ENCODE data around the gene COL5A3.
A peak's percentile ranks its signal among the peaks of the same experiment; 100 is the strongest.

The COL5A3 gene

DNA sequence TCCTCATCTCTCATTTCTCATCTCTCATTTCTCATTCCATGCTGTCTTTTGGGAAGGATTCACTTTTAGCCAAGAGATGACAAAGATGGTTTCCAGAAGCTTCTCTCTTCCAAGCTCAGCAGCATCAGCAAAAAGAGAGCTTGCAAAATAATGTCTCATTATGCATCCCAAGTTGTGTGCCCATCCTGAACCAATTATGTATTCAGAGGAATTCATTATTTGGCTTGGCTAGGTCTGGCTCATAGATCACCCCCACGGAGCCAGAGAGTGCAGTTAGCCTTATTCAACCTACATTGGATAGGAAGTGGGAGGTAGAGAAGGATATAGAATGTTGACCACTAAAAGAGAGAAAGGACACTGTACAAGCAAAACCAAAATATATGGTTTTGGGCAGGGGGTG, 68.6 kb downstream of the COL5A3 start:
- DNase-seq, result no peak
- Histone ChIP-seq H3K36me3 (ENCODE audit: control insufficient read depth, insufficient read depth, low read length) (no peaks in the 10 kb centered on the region), H3K27ac (ENCODE audit: insufficient read depth, low read length, poor library complexity, severe bottlenecking) (no peak overlapping the region), H3K9me3 (ENCODE audit: control insufficient read depth, low read length) (no peaks in the 10 kb centered on the region), H3K4me3 (ENCODE audit: insufficient read depth, low read depth, low read length, poor library complexity, severe bottlenecking) (no peak overlapping the region), H3K4me1 (ENCODE audit: control insufficient read depth, insufficient read depth, low read length, poor library complexity, severe bottlenecking) (no peaks in the 10 kb centered on the region), H3K27me3 (replicated peaks; ENCODE audit: control insufficient read depth, insufficient read depth, low read length, poor library complexity, severe bottlenecking) (peaks cover 10% of the 10 kb centered on the region)

DNA sequence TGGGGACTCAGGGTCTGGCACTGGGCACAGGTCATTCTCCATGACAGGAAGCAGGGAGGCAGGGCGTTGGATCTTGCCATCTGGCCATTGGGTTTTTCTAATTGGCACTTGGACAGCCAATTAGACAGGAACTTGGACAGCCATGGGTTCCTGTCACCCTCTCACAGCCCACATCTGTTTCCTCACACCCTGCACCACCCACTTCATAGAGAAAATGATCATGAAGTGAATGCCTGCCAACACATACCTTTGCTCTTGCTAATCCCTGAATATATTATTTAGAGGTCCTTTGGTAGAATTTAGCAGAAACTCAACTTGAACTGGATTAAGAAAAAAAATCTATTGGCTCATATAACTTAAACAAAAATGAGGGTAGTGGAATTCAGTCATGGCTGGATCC, 69.1 kb downstream of the COL5A3 start:
- Histone ChIP-seq H3K4me1 (ENCODE audit: control insufficient read depth, insufficient read depth, low read length, poor library complexity, severe bottlenecking) (no peaks in the 10 kb centered on the region), H3K36me3 (ENCODE audit: control insufficient read depth, insufficient read depth, low read length) (no peaks in the 10 kb centered on the region), H3K4me3 (ENCODE audit: insufficient read depth, low read depth, low read length, poor library complexity, severe bottlenecking) (no peak overlapping the region), H3K27me3 (replicated peaks; ENCODE audit: control insufficient read depth, insufficient read depth, low read length, poor library complexity, severe bottlenecking) (peaks cover 12% of the 10 kb centered on the region), H3K27ac (ENCODE audit: insufficient read depth, low read length, poor library complexity, severe bottlenecking) (no peak overlapping the region), H3K9me3 (ENCODE audit: control insufficient read depth, low read length) (no peaks in the 10 kb centered on the region)
- no peak for DNase-seq

DNA sequence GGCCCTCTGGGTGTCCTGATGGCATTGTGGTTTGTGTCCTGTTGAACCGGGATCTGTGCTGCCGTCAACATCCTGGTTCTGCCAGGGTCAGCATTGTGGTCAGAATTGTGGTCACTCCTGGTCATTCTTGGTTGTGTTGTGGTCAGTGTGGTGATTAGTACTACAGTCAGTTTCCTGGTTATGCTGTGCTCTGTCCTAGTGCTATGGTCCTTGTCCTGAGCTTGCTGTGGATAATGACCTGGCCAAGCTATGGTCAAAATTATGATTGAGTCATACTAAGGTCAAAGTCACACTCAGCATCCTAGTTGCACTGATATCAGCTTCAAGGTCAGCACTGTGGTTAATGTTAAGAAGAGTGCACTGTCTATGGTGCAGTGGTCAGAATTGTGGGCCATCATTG, 69.5 kb downstream of the COL5A3 start:
- H3K4me3 ChIP-seq (ENCODE audit: insufficient read depth, low read depth, low read length, poor library complexity, severe bottlenecking), result no peak overlapping the region
- DNase-seq, result no peak
- no peak overlapping the region for H3K27ac ChIP-seq (ENCODE audit: insufficient read depth, low read length, poor library complexity, severe bottlenecking)
- H3K9me3 ChIP-seq (ENCODE audit: control insufficient read depth, low read length), result no peaks in the 10 kb centered on the region
- H3K4me1 ChIP-seq (ENCODE audit: control insufficient read depth, insufficient read depth, low read length, poor library complexity, severe bottlenecking), result peaks cover 3% of the 10 kb centered on the region
- peaks cover 16% of the 10 kb centered on the region for H3K27me3 ChIP-seq (replicated peaks; ENCODE audit: control insufficient read depth, insufficient read depth, low read length, poor library complexity, severe bottlenecking)
- no peaks in the 10 kb centered on the region for H3K36me3 ChIP-seq (ENCODE audit: control insufficient read depth, insufficient read depth, low read length)

DNA sequence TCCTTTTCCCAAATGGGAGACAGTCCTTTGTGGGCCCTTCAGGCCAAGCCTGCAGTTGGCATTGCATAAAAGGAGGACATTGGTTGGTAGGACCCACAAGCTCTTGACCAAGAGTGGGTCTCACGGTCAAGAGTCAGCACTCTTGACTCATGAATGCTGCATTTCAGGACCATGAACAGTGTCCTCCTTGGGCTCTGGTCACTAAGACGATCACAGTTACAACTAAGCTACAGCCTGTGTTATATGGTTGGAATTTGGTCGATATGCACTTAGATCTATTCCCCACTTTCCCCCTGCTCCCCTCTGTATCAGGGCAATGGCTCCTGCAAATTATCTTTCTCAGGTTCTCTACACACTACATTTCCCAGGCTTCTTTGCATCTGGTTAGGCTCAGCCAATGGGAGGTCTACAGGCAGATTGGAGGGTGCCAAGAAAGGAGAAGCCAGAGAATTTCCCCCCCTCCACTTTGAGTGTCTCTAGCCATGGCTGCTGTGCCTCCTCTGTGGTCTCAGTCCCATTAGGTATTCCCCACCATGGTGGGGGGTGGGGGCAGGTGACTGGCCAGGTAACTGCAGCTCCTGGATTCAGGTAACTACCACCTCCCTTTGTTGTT, 70.9 kb downstream of the COL5A3 start:
- H3K4me3 ChIP-seq (ENCODE audit: insufficient read depth, low read depth, low read length, poor library complexity, severe bottlenecking), result no peak overlapping the region
- DNase-seq, result no peak
- no peak overlapping the region for H3K27ac ChIP-seq (ENCODE audit: insufficient read depth, low read length, poor library complexity, severe bottlenecking)
- peaks cover 28% of the 10 kb centered on the region for H3K27me3 ChIP-seq (replicated peaks; ENCODE audit: control insufficient read depth, insufficient read depth, low read length, poor library complexity, severe bottlenecking)
- H3K36me3 ChIP-seq (ENCODE audit: control insufficient read depth, insufficient read depth, low read length), result no peaks in the 10 kb centered on the region
- H3K4me1 ChIP-seq (ENCODE audit: control insufficient read depth, insufficient read depth, low read length, poor library complexity, severe bottlenecking), result peaks cover 14% of the 10 kb centered on the region
- H3K9me3 ChIP-seq (ENCODE audit: control insufficient read depth, low read length), result no peaks in the 10 kb centered on the region

DNA sequence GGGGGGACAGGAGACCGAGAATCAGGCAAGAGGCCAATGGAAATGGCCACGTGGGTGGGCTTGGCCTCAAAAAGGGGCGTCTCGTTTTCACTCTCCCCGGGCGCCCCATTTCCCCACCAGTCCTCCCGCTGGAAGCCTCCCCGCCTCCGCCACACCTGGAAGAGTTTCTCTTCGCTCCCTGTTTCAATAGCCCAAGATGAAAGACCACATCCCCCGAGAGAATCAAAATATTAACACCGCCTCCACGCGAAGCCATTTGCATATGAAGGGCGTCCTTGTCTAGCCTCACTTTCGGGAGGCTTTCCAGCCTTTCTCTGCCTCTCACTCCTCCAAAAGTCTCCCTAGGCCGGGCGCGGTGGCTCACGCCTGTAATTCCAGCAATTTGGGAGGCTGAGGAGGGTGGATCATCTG, 73.3 kb downstream of the COL5A3 start:
- Histone ChIP-seq H3K36me3 (ENCODE audit: control insufficient read depth, insufficient read depth, low read length) (no peaks in the 10 kb centered on the region), H3K9me3 (ENCODE audit: control insufficient read depth, low read length) (no peaks in the 10 kb centered on the region), H3K4me3 (ENCODE audit: insufficient read depth, low read depth, low read length, poor library complexity, severe bottlenecking) (no peak overlapping the region), H3K27me3 (replicated peaks; ENCODE audit: control insufficient read depth, insufficient read depth, low read length, poor library complexity, severe bottlenecking) (peaks cover 30% of the 10 kb centered on the region), H3K4me1 (ENCODE audit: control insufficient read depth, insufficient read depth, low read length, poor library complexity, severe bottlenecking) (peaks cover 17% of the 10 kb centered on the region), H3K27ac (ENCODE audit: insufficient read depth, low read length, poor library complexity, severe bottlenecking) (no peak overlapping the region)
- DNase-seq, result no peak

DNA sequence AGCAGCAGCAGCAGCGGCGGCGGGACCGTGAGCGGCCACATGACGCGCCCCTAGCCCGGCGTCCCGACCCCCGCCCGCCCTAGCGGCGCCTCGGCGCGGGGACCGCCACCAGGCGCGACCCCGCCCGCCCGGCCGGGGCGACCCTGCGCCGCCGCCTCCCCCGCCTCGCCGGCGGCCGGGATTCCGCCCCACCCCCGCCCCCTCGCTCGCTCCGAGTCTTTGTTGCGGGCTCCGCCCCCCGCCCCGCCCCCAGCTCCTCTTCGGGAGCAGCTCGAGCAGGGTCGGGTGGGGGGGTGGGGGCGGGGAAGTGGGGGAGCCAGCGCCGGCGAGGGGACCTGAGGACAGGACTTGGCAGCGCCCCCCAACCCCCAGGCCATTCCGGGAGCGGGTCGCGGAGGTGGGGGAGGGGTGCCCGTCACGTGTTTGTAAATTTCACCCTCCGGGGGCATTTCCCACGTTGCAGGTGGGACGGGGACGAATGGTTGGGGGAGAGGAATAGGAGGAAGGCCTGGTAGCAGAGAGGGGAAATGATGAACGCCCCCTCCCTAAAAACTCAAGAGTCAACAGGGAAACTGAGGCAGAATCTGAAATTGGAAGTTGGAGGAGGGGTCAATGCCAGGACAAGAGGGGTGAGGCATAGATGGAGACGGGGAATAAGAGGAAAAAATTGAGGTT, 73.8 kb downstream of the COL5A3 start, which contains the start of gene OLFM2:
TSS of gene OLFM2 (minus strand) at position 190 of the 675 bp plus-strand sequence. CDS start at position 41, 149 bp downstream.
- peak in 1 of 3 donors; percentile 11 for DNase-seq
- Histone ChIP-seq H3K9me3 (ENCODE audit: control insufficient read depth, low read length) (no peaks in the 10 kb centered on the region), H3K27ac (ENCODE audit: insufficient read depth, low read length, poor library complexity, severe bottlenecking) (no peak within 1 kb of the TSS), H3K36me3 (ENCODE audit: control insufficient read depth, insufficient read depth, low read length) (no peaks in the 10 kb centered on the region), H3K4me1 (ENCODE audit: control insufficient read depth, insufficient read depth, low read length, poor library complexity, severe bottlenecking) (peaks cover 17% of the 10 kb centered on the region), H3K4me3 (ENCODE audit: insufficient read depth, low read depth, low read length, poor library complexity, severe bottlenecking) (no peak within 1 kb of the TSS), H3K27me3 (replicated peaks; ENCODE audit: control insufficient read depth, insufficient read depth, low read length, poor library complexity, severe bottlenecking) (peaks cover 31% of the 10 kb centered on the region)

DNA sequence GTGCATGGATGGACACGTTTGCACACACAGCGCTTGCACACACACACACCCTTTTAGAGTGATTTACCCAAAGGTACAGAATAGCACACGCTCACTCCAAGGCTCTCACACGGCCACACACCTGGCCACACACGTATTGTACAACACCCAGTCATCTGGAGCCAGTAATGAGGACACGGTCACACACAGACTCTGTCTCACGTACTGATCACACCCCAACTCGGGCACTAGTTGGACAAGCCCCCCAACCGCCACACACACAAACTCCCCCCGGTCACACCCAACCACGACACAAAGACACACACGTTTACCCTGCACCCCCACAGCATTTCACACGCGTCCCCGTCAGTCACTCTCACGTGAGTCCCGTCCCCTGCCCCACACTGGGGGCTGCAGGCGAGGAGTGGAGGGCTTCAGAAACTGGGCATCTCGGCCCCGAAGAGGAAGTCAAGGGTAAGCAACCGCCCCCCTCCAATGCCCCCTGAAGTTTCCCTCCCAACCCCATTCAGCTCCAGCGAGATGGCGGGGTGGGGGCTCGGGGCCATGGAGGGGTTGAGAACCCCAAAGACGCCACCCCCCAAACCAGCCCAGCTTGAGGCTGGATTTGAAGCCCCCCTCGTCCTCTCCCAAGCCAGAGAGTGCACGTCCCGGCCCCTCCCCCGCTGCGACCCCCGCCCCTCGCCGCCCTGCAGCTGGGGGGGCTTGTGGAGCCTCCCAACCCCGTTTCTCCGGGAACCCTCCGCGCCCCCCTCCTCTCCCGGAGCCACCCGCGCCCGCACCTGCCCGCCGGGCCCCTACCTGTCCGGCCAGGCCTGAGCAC, 74.6 kb downstream of the COL5A3 start:
- DNase-seq, result no peak
- Histone ChIP-seq H3K9me3 (ENCODE audit: control insufficient read depth, low read length) (no peaks in the 10 kb centered on the region), H3K27me3 (replicated peaks; ENCODE audit: control insufficient read depth, insufficient read depth, low read length, poor library complexity, severe bottlenecking) (peaks cover 31% of the 10 kb centered on the region), H3K27ac (ENCODE audit: insufficient read depth, low read length, poor library complexity, severe bottlenecking) (no peak overlapping the region), H3K36me3 (ENCODE audit: control insufficient read depth, insufficient read depth, low read length) (no peaks in the 10 kb centered on the region), H3K4me3 (ENCODE audit: insufficient read depth, low read depth, low read length, poor library complexity, severe bottlenecking) (no peak overlapping the region), H3K4me1 (ENCODE audit: control insufficient read depth, insufficient read depth, low read length, poor library complexity, severe bottlenecking) (peaks cover 17% of the 10 kb centered on the region)

DNA sequence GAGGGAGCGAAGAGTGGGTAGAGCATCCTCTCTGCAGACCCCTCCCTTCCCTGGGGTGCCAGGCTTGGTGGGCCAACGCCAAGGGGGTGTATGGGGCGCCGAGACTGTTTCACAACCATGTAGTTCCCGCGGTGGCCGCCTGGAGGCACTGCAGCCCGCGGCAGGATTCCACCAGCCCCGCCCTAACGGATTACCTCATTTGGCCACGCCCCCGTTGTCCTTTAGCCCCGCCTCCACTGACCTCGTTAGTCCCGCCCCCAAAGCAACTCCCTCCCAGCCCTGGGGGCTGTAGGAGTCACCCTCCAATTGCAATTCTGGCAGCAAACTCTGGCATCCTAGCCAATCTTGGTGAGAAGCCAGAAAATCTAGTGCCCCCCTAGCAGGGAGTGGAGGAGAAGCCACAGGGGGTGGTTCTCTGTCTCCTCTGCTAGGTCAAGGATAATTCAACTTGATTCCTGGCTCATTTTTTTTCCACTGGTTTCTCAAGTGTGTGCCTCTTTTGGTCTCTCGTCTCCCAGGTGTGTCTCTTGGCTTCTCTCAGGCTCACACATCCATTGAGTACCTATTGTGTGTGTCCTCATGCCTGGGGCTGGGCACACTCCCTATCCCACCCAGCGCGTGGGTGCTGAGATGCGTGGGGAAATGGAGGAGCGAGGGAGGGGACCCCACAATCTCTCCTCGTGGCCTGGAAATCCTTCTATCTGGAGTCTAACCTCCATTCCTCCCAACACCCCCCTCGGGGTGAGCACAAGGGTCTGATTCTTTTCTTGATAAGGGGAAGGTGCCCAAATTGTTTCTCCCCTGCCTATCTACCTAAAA, 76.0 kb downstream of the COL5A3 start:
- DNase-seq, result peak; percentile 61 to 81 (median 79)
- Histone ChIP-seq H3K4me1 (ENCODE audit: control insufficient read depth, insufficient read depth, low read length, poor library complexity, severe bottlenecking) (peaks cover 17% of the 10 kb centered on the region), H3K9me3 (ENCODE audit: control insufficient read depth, low read length) (no peaks in the 10 kb centered on the region), H3K36me3 (ENCODE audit: control insufficient read depth, insufficient read depth, low read length) (no peaks in the 10 kb centered on the region), H3K27ac (ENCODE audit: insufficient read depth, low read length, poor library complexity, severe bottlenecking) (no peak overlapping the region), H3K4me3 (ENCODE audit: insufficient read depth, low read depth, low read length, poor library complexity, severe bottlenecking) (no peak overlapping the region), H3K27me3 (replicated peaks; ENCODE audit: control insufficient read depth, insufficient read depth, low read length, poor library complexity, severe bottlenecking) (peaks cover 31% of the 10 kb centered on the region)

DNA sequence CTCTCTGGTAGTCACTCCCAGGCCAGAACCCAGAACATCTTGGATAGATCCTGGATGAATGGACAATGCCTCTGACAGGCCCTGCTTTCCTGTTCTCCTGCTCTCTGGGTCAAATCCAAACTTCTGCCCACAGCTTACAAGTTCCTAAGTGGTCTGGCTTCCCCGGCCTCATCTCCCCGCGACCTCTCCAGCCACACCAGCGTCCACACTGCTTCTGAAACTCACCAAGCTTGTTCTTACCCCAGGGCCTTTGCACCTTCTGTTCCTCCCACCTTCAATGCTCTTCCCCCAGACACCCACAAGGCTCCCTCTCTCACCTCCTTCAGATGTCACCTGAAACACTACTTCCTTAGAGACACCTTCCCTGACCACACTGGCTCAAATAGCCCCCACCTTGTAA, 77.5 kb downstream of the COL5A3 start:
- H3K36me3 ChIP-seq (ENCODE audit: control insufficient read depth, insufficient read depth, low read length), result no peaks in the 10 kb centered on the region
- H3K4me3 ChIP-seq (ENCODE audit: insufficient read depth, low read depth, low read length, poor library complexity, severe bottlenecking), result no peak overlapping the region
- H3K4me1 ChIP-seq (ENCODE audit: control insufficient read depth, insufficient read depth, low read length, poor library complexity, severe bottlenecking), result peaks cover 17% of the 10 kb centered on the region
- H3K27ac ChIP-seq (ENCODE audit: insufficient read depth, low read length, poor library complexity, severe bottlenecking), result no peak overlapping the region
- peaks cover 28% of the 10 kb centered on the region for H3K27me3 ChIP-seq (replicated peaks; ENCODE audit: control insufficient read depth, insufficient read depth, low read length, poor library complexity, severe bottlenecking)
- no peak for DNase-seq
- H3K9me3 ChIP-seq (ENCODE audit: control insufficient read depth, low read length), result no peaks in the 10 kb centered on the region
